GM18867 (cell line): ENCODE data around the gene NUB1.

ENCODE experiments used
- ATAC-seq: cut with Tn5 transposase; IDR thresholded peaks from one replicate; pipeline ENCODE4 v1.9.1; 2021; ENCODE audit warnings: mild to moderate bottlenecking, moderate library complexity; ENCODE audit not compliant: unreplicated experiment

Gene NUB1

DNA sequence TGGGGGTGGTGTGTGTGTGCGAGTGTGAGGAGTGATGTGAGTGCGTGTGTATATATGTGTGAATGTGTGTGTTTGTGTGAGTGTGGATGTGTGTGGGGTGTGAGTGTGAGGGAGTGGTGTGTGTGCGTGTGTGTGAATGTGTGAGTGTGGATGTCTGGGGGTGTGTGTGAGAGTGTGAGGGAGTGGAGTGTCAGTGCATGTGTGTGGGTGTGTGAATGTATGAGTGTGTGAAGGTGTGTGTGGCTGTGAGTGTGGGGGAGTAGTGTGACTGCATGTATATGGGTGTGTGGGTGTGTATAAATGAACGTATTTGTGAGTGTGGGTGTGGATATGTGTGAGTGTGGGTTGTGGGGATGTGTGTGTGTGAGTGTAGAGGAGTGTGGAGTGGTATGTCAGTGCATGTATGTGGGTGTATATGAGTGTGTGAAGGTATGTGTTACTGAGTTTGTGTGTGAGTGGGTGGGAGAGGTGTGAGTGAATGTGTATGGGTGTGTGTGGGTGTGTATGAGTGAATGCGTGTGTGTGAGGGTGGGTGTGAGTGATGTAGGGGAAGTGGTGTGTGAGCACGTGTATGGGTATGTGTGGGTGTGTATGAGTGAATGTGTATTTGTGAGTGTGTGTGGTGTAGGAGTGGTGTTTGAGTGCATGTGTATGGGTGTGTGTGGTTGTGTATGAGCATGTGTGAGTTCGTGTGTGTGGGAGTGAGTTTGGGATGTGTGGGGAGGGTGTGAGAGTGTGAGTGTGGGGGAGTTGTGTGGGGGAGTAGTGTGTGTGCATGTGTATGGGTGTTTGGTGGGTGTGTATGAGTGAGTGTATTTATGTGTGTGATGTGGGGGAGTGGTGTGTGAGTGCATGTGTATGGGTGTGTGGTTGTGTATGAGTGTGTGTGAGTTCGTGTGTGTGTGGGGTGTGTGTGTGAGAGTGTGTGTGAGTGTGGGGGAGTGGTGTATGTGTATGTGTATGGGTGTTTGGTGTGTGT is 28.5 kb upstream of the NUB1 start:
- ATAC-seq = no peak

DNA sequence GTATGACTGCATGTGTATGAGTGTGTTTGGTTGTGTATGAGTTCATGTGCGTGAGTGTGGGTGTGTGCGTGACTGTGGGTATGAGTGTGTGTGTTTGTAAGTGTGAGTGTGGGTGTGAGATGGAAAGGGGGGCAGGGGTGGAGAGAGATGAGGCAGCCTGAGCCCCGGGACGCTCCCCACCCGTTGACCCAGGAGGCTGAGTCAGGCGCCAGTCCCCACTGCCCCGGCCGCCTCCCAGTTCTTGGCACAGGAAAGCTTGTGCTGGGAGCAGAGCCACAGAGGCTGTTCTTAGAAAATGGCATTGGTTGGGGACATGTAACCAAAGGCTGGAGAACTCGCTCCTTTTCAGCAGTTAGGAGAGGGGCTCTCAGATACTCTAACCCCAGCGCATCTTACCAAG is 27.8 kb upstream of the NUB1 start:
- no peak for ATAC-seq

DNA sequence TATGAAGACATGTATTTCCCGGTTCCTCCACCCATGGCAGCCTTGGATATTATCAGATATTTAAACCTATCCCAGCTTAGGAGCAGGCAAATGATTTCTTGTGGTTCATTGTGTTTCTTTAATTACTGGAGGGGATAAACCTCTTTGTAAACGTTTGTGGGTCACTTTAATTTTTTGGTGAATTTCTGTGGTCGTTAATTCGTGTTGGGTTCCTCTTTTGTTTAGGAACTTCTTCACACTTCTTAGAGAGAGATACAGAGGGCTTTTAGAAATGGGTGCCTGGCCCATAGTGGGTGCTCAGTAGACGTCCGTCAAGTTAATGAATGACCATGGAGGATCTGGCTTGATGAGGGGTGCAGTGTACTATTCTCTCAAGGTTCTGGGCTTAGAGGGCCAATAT is 27.2 kb upstream of the NUB1 start:
- no peak for ATAC-seq

DNA sequence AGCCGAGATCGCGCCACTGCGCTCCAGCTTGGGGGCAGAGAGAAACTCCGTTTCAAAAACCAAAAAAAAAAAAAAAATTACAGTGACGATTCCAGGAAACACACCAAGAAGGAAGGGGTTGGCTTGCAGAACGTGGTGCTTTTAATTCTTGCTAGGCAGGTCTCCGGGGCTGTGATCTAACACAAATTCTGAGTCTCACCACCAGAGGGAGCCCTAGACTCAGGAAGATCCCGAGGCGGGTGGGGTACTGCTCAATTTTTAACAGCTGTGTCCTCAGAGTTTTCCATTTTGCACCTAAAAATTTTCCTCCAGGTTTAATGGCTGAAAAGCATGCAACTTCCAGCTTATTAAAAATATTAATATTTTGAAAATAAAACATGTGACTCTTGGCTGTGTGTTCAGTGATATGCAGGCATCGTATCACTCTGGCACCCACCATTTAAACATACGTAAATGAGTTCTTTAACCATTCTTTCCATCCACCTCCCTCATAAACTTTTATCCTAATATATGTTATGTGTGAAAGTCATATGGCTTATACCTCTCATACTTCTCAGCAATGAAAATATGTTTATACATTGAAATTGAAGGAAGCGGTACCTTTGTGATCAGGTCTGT is 26.5 kb upstream of the NUB1 start:
- peak; percentile 59 for ATAC-seq

DNA sequence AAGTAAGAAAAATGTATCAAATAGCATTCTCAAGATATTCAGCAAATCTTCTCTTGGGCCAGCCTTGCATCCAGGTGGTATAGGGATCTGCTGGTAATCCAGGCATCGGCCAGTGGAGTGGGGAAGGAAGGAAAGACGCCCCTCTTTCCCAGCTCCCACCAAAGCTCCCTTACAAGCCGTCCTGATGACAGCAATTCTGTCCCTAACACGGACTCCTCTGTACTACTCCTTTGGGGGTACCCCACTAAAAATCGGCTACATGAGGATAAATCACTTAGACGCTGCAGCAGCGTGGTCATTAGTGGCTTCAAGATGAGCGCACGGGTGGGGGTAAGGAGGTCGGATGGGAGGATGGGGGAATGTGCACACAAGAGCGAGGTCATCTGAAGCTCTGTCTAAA is 24.7 kb upstream of the NUB1 start:
- no peak for ATAC-seq

DNA sequence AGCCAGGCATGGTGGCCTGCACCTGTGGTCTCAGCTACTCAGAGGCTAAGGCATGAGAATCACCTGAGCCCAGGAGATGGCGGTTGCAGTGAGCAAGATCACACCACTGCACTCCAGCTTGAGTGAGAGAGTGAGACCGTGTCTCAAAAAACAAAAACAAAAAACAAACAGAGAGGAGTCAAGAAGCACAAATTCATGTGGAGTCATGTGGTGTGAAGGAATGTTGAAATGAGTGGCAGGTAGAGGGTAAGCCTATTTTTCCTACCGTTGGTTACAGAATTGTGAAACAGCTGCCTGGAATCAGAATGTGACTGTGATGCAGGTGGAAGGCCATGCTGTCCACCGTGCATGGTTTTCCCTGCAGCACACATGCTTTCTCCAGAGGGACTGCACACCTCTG is 23.7 kb upstream of the NUB1 start:
- ATAC-seq = no peak

DNA sequence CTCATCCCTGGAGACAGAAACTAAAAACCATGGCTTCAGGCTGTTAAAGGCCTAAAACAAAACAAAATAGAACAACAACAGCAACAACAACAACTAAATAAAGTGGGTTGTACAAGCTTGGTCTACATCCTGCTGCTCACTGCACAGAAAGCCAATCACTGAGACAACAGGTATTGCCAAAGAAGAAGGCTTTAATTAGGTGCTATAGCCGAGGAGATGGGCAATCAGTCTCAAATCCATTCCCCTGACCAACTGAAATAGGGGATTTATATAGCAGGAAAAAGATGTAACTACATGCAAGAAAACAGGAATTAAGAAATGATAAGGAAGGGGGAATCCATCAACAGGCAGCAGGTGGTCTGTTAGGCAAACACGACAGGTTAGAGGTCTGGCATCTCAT is 22.4 kb upstream of the NUB1 start:
- no peak for ATAC-seq

DNA sequence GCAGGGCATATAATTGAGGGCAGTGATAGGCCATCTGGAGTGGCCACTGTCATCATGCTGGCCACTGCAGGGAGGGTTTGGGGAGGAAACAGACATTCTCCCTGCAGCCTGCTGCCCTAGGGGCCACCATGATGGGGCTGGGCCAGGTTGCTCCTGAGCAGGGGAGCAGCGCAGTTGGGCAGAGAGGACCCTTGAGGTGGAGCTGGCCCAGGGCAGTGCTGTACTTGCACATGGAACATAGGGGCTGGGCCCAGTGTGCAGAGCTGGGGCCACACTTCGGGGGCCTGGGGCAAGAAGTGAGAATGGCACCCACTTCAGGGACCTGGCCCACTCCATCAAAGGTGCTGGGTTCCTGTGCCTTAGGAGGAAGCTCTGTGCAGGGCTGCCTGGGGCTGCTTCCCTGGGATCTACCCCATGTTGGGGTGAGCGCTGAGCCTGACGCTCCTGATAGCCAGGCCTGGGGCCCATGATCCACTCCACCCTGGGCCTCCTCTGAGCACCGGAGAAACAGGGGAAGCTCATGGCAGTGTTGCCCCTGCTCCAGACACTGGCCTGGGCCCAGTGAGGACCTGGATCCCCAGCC is 21.3 kb upstream of the NUB1 start:
- ATAC-seq = no peak

DNA sequence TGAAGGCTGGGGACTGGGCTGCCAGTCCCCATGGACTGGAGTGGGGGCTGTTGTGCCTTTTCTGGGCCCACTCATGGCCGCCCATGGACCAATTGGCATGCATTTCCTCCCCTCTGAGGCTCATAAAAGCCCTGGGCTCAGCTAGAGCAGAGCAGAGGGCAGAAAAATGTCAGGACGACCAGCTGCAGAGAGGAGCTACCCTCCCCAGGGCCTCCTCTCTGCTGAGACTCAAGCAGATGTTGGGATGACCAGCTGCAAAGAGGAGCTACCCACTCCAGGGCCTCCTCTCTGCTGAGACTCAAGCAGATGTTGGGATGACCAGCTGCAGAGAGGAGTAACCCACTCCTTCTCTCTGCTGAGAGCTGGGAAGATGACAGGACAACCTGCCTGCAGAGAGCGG is 20.3 kb upstream of the NUB1 start:
- ATAC-seq = no peak

DNA sequence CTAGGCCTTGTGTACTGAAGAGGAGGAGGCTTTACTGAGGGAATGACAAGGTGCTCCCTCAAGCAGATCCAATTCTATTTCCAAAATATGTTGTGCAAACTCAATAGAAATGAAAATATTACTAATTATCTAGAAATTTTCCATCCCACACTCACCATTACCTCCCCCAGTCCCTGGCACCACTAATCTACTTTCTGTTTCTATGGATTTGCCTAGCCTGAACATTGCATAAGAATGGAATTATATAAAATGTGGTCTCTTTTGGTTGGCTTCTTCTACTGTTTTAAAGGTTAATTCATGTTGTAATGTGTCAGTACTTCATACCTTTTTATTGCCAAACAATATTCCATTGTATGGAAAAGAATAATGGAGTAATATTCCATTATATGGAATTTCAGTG is 18.7 kb upstream of the NUB1 start:
- no peak for ATAC-seq

DNA sequence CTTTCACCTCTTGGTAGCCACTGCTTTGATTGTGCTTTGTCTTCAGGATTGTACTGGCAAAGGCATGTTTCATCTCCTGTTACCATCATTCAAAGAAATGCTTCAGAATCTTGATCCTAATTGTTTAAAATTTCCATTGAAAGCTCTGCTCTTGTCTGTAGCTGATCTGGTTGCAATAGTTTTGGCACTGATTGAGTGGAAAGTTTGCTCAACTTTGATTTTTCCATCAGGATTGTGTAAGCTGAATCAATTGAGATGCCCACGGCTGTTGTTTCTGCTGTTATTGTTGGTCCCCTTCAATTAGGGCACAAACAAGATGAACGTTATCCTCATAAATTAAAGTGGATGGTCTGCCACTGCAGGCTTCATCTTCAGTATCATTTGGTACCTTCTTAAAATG is 14.6 kb upstream of the NUB1 start:
- no peak for ATAC-seq

DNA sequence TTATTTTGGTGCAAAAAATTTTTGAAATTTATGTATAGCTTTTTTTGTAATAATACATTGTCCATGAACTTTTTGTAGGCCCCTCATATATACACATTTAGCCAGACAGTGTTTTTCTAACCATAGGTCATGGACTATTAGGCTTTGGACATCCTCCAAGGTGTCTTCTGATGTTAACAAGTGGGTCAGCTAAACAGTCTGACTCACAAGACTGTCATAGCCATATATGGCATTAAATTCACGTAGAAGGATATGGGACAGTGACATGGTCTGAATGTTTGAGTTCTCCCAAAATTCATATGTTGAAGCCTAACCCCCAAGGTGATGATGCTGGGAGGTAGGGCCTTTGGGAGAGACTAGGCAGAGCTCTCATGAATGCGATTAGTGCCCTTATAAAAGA is 14.0 kb upstream of the NUB1 start:
- no peak for ATAC-seq

DNA sequence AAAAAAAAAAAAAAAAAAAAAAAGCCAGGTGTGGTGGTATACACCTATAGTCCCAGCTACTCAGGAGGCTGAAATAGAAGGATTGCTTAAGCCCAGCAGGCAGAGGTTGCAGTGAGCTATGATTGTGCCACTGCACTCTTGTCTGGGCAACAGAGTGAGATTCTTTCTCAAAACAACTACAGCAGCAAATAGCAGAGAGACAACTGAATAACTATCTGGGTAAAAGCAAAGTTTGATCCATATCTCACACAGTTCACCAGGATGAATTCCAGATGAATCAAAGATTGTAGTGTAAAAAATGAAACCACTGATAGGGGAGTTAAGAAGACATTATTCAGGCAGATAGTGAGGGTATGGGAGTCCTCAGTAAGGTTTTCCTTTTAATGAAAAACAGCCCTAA is 11.4 kb upstream of the NUB1 start:
- ATAC-seq = no peak

DNA sequence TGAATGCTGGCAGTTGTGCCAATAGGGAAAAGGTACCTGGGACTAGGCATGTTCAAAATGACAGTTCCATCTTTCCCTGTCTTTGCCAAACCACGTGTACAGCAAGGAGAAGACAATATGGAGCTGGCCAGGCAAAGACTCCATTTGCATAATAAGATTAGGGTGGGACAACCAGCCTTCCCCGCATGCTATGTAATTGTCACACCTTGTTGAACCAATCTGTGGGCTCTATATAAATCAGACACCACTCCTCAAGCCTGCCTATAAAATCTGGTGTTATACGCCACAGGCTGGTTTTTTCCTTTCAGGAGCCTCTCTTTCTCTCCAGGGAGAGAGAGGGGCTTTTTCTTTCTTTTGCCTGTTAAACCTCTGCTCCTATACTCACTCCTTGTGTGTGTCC is 11.0 kb upstream of the NUB1 start:
- ATAC-seq = no peak

DNA sequence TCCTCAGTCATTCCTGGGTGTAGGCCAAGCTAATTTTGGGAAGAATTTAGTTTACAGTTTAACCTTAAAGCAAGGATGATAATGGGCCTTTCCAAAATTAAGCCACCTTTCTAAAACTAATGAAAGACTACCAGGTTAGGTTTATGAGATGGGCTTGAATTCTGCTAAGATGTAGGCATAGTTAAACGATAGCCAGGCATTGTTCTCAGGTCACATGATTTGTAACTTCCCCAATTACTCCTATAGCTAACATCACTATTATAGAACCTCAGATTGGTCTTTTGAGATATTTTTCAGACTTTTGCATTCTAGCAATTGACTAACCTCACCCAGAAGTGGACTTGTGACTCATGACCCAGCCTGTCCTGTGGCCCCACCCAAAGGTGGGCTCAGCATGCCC is 7.0 kb upstream of the NUB1 start:
- ATAC-seq = no peak

DNA sequence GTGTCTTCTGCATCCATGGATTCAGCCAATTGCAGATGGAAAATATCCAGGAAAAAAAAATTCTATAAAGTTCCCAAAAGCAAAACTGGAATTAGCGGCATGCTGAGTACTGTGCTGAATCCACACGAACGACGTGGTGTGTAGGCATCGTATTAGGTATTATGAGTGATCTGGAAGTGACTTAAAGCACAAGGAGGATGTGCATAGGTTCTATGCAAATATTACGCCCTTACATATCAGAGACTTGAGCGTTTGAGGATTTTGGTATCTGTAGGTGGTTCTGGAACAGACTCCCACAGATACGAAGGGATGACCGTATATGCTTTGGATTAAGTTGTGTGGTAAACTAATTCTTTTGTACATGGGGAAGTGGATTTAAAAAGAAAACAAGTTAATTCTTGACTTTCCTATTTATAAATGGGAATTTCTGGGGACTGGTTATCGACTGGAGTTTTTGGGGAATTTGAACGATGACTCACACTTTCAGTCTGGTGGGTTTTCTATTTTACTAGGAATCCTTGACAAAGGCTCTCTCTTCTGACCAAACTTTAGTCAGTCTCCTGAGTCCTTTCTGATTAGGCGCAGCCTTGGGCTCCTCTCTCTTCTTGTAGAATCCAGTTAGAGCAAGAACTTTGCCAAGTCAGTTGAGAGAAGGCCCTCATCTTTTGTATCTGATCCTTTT is 5.4 kb upstream of the NUB1 start:
- no peak for ATAC-seq

DNA sequence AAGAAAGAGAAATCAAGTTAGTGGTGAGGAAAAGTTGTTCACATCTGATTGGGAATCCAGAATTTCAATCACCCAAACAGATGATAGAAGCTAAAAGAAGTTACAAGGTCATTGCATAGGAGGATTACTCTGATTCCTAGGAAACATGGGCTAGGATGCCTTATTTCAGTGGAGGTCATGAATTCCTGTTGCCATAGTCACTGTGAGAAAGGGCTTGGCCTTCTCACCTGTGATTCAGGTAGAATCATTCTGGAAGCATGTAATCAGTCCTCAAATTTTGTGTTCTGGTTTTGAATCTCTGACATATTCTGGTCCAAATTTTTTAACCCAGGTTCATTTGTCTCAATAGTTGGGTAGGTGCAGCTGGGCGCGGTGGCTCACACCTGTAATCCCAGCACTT is 4.3 kb upstream of the NUB1 start:
- ATAC-seq = no peak

DNA sequence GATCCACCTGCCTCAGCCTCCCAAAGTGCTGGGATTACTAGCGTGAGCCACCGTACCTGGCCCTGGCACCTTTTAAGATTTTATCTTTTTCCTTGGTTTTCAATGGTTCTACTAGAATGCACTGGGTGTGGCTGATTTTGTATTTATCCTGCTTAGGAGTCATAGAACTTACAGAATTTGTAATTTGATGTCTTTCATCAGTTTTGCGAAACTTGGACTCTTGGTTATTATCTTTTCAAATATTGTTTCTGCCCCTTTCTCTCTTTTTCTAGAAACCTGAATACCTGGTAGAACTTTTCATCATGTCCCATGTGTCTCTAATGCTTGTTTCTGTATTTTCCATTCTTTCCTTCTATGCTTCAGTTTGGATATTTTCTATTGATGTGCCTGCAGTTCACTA is 2.8 kb upstream of the NUB1 start:
- ATAC-seq = no peak

DNA sequence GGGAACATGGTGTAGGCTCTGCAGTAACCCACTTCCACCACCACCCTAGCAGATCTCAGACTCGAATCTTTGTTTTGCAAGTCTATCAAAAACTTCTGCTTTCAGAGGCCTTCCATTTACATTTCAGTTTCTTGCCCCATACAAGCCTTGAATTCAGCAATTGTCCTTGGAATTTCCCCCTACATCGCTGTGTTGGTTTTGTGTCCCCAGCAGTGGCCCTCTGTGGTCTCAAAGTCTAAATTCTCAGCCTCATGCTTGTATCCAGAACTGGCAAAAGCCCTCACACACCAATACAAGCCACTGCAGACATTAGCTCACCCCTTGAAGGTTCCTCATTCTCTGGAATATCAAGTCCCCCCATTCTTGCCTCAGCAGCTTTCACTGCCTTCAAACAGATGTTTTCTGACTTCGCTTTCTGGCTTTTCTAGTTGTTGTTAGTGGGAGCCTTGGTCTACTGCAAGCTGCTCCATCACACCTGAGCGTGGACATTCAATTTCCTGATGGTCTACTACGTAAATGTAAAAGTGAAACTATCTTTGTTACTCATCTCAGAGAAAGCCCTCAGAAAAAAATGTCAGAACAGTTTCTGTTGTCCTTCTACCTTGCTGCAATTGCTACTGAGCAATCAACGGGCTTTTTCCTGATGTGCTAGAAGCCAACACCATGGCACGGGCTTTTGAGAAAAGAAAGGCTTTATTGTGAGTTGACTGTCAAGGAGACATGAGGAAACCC is 1.8 kb upstream of the NUB1 start:
- ATAC-seq = peak; percentile 38

DNA sequence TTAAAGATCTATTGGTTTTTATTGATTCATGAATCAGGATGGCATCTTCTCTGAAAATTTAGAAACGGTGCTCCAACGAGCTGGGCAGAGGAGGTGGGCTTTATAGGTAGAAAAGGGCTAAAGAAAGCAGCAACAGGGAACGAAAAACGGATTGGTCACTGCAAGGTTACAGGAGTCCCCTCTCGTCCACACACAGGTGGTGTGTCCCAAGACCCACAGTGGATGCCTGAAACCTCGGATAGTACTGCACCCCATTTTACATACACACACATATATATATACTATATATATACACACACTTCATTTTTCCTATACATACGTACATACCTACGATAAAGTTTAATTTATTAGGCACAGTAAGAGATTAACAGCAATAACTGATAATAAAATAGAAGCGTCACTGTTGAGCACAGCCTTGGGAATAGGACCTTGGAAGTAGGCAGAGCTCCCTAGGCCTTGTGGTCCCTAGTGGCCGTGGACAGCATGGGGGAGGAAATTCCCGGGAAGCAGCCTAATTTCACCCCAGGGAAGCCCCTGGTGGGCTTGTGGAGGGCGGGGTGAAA is 737 bp upstream of the NUB1 start:
- ATAC-seq = no peak
